Forelimb muscle (tissue), 1 donor: Measurements from ENCODE around the gene RNF31. TPM values are rescaled to one million over a fixed set of nuclear protein-coding genes. Genes with fewer than 3 reads are reported as not detected.
"Not testable (repeated sequence)": the region's sequence is repeated elsewhere in the genome, so short reads cannot be mapped to it uniquely, and the experiment has no call there.

ENCODE experiments used
- DNase-seq: peaks from one replicate; pipeline ENCODE4 v3.0.0-alpha.2; 2013; ENCODE audit warnings: low read depth
- polyA plus RNA-seq: library from polyadenylated mRNA; unstranded; fragments of 120-200 nt; gene quantifications from one replicate; pipeline ENCODE4 v1.2.1, GENCODE V29; 2013; ENCODE audit not compliant: insufficient read length

RNF31 gene
- polyA plus RNA-seq, 1 donor, result 32.6 TPM

DNA sequence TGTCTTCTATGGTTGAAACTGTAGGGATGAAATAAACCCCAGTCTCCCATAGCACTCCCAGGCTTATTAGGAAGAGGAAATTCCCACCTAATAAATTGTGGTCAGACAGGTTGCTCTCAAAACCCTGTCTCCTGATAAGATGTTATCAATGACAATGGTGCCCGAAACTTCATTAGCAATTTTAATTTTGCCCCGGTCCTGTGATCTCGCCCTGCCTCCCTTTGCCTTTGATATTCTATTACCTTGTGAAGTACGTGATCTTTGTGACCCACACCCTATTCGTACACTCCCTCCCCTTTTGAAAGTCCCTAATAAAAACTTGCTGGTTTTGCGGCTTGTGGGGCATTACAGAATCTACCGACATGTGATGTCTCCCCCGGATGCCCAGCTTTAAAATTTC, 55.2 kb downstream of the RNF31 start:
- not testable (repeated sequence) for DNase-seq

- DNase-seq, result not testable (repeated sequence)
Measured at GRCh38 chr14:24203249-24203886, 56.1 kb downstream of the RNF31 start.

GRCh38 chr14:24204163-24205146, 57.2 kb downstream of the RNF31 start:
- no peak for DNase-seq

GRCh38 chr14:24206260-24207103, 59.2 kb downstream of the RNF31 start:
- DNase-seq, result no peak

- no peak for DNase-seq
Measured at GRCh38 chr14:24207104-24207551, 59.8 kb downstream of the RNF31 start.

GRCh38 chr14:24207625-24208024, 60.3 kb downstream of the RNF31 start:
- DNase-seq, result no peak

Other genes with a start within 250 kb of the RNF31 start
- gene DHRS4, start 193.7 kb upstream of the RNF31 start, polyA plus RNA-seq, result 20.9 TPM
- 9.2 TPM for gene DHRS4L2, start 158.6 kb upstream of the RNF31 start, polyA plus RNA-seq
- gene CARMIL3, start 95.5 kb upstream of the RNF31 start, polyA plus RNA-seq, result 0.18 TPM
- gene CPNE6, start 75.9 kb upstream of the RNF31 start, polyA plus RNA-seq, result not detected
- 3.6 TPM for gene PCK2, start 53.2 kb upstream of the RNF31 start, polyA plus RNA-seq
- gene DCAF11, start 32.7 kb upstream of the RNF31 start, polyA plus RNA-seq, result 45.7 TPM
- 1.8 TPM for gene NRL, start 32.5 kb upstream of the RNF31 start, polyA plus RNA-seq
- 164 TPM for gene FITM1, start 16.8 kb upstream of the RNF31 start, polyA plus RNA-seq
- gene PSME1, start 11.3 kb upstream of the RNF31 start, polyA plus RNA-seq, result 110 TPM
- gene EMC9, start 5.9 kb upstream of the RNF31 start, polyA plus RNA-seq, result 32.1 TPM
- gene PSME2, start 888 bp upstream of the RNF31 start, polyA plus RNA-seq, result 74.3 TPM
- gene IRF9, start 13.8 kb downstream of the RNF31 start, polyA plus RNA-seq, result 25.1 TPM
- gene REC8, start 24.6 kb downstream of the RNF31 start, polyA plus RNA-seq, result 8.2 TPM
- 26.4 TPM for gene IPO4, start 41.3 kb downstream of the RNF31 start, polyA plus RNA-seq
- 18.8 TPM for gene TM9SF1, start 47.9 kb downstream of the RNF31 start, polyA plus RNA-seq
- 5.0 TPM for gene TSSK4, start 58.2 kb downstream of the RNF31 start, polyA plus RNA-seq
- gene CHMP4A, start 66.0 kb downstream of the RNF31 start, polyA plus RNA-seq, result 40.0 TPM
- 5.5 TPM for gene MDP1, start 68.6 kb downstream of the RNF31 start, polyA plus RNA-seq
- 188 TPM for gene NEDD8, start 84.9 kb downstream of the RNF31 start, polyA plus RNA-seq
- gene GMPR2, start 85.4 kb downstream of the RNF31 start, polyA plus RNA-seq, result 53.3 TPM
- 37.0 TPM for gene TINF2, start 95.1 kb downstream of the RNF31 start, polyA plus RNA-seq
- 0.86 TPM for gene TGM1, start 115.7 kb downstream of the RNF31 start, polyA plus RNA-seq
- 14.7 TPM for gene RABGGTA, start 124.1 kb downstream of the RNF31 start, polyA plus RNA-seq
- 15.0 TPM for gene DHRS1, start 152.3 kb downstream of the RNF31 start, polyA plus RNA-seq
- 21.1 TPM for gene NOP9, start 152.4 kb downstream of the RNF31 start, polyA plus RNA-seq
- 8.2 TPM for gene CIDEB, start 160.5 kb downstream of the RNF31 start, polyA plus RNA-seq
- gene LTB4R2, start 162.6 kb downstream of the RNF31 start, polyA plus RNA-seq, result 2.0 TPM
- 2.1 TPM for gene LTB4R, start 164.0 kb downstream of the RNF31 start, polyA plus RNA-seq
- 15.2 TPM for gene ADCY4, start 187.6 kb downstream of the RNF31 start, polyA plus RNA-seq
- gene RIPK3, start 192.5 kb downstream of the RNF31 start, polyA plus RNA-seq, result 1.1 TPM
- 39.2 TPM for gene NFATC4, start 220.7 kb downstream of the RNF31 start, polyA plus RNA-seq